Skeletal muscle tissue (tissue), 4 donors: ENCODE data around the gene B3GNT9. TPM values are rescaled to one million over a fixed set of nuclear protein-coding genes. Genes with fewer than 3 reads are reported as not detected.

ENCODE experiments used
- H3K27ac ChIP-seq: one replicate; pipeline ENCODE4 v1.7.0; 2013; ENCODE audit warnings: mild to moderate bottlenecking, low read depth, low read length, inconsistent platforms
- H3K27me3 ChIP-seq, 3 donors: one replicate each; pipeline ENCODE4 v1.7.0; 2013; ENCODE audit warnings: low read length in 3 of 3; ENCODE audit not compliant: control insufficient read depth in 3 of 3, insufficient read depth in 3 of 3
- H3K36me3 ChIP-seq, 3 donors: one replicate each; pipeline ENCODE4 v1.7.0; 2013; ENCODE audit warnings: low read length in 3 of 3; ENCODE audit not compliant: control insufficient read depth in 3 of 3, insufficient read depth in 3 of 3
- H3K4me1 ChIP-seq, 3 donors: one replicate each; pipeline ENCODE4 v1.7.0; 2013; ENCODE audit warnings: low read length in 3 of 3, mild to moderate bottlenecking in 3 of 3; ENCODE audit not compliant: control insufficient read depth in 3 of 3, insufficient read depth in 3 of 3
- H3K4me3 ChIP-seq, 3 donors: one replicate each; pipeline ENCODE4 v1.7.0; 2013; ENCODE audit warnings: low read length in 3 of 3
- H3K9ac ChIP-seq, 3 donors: one replicate each; pipeline ENCODE4 v1.7.0; 2013; ENCODE audit warnings: low read length in 3 of 3, mild to moderate bottlenecking in 3 of 3, moderate library complexity in 2 of 3, low read depth in 1 of 3
- H3K9me3 ChIP-seq, 3 donors: one replicate each; pipeline ENCODE4 v1.7.0; 2013; ENCODE audit warnings: low read length in 3 of 3; ENCODE audit not compliant: control insufficient read depth in 3 of 3
- total RNA-seq: library from RNA; depleted of rRNA; stranded (reverse); fragments of >200 nt; gene quantifications from one replicate; pipeline ENCODE4 v1.2.3, GENCODE V29; 2014
- donor health status: Osteomylitis.

The B3GNT9 gene
- total RNA-seq, 1 donor from 2014 or later: 7.8 TPM

- Histone ChIP-seq H3K36me3 (peaks cover 8 to 13% (median 12%) of the 10 kb centered on the region in 3 donors), H3K9me3 (no peaks in the 10 kb centered on the region), H3K4me3 (peak overlapping the region; percentile 65 to 83 (median 83)), H3K27me3 (peaks cover 0 to 5% (median 0%) of the 10 kb centered on the region in 3 donors), H3K4me1 (peaks cover 60 to 71% (median 62%) of the 10 kb centered on the region in 3 donors), H3K27ac (peak overlapping the region; percentile 91), H3K9ac (peak overlapping the region; percentile 73 to 93 (median 76))
Measured at GRCh38 chr16:67163164-67163998, 12.6 kb upstream of the B3GNT9 start.

GRCh38 chr16:67162506-67163163 lies 11.8 kb upstream of the B3GNT9 start:
- Histone ChIP-seq H3K9ac (peak overlapping the region; percentile 32 to 93 (median 76)), H3K4me1 (peaks cover 60 to 67% (median 62%) of the 10 kb centered on the region in 3 donors), H3K27ac (peak overlapping the region; percentile 91), H3K9me3 (no peaks in the 10 kb centered on the region), H3K27me3 (peaks cover 0 to 5% (median 0%) of the 10 kb centered on the region in 3 donors), H3K36me3 (peaks cover 8 to 11% (median 10%) of the 10 kb centered on the region in 3 donors), H3K4me3 (peak overlapping the region; percentile 31 to 83 (median 83))

- H3K36me3 ChIP-seq: peaks cover 0 to 1% (median 1%) of the 10 kb centered on the region in 3 donors
- H3K4me3 ChIP-seq: peak overlapping the region; percentile 72 to 84 (median 82)
- peak overlapping the region; percentile 62 to 93 (median 70) for H3K9ac ChIP-seq
- no peaks in the 10 kb centered on the region for H3K9me3 ChIP-seq
- peak overlapping the region; percentile 75 for H3K27ac ChIP-seq
- H3K4me1 ChIP-seq: peaks cover 57 to 64% (median 59%) of the 10 kb centered on the region in 3 donors
- peaks cover 0 to 5% (median 0%) of the 10 kb centered on the region in 3 donors for H3K27me3 ChIP-seq
Measured at GRCh38 chr16:67161595-67162058, 10.8 kb upstream of the B3GNT9 start.

GRCh38 chr16:67158637-67159600 lies 8.1 kb upstream of the B3GNT9 start:
- Histone ChIP-seq H3K9ac (peak overlapping the region; percentile 72 to 93 (median 84)), H3K4me1 (peaks cover 47 to 55% (median 48%) of the 10 kb centered on the region in 3 donors), H3K27me3 (peaks cover 0 to 5% (median 0%) of the 10 kb centered on the region in 3 donors), H3K27ac (peak overlapping the region; percentile 75), H3K9me3 (no peaks in the 10 kb centered on the region), H3K4me3 (peak overlapping the region; percentile 82 to 87 (median 85)), H3K36me3 (peaks cover 0 to 2% (median 0%) of the 10 kb centered on the region in 3 donors)

GRCh38 chr16:67157892-67158635 lies 7.3 kb upstream of the B3GNT9 start:
- Histone ChIP-seq H3K4me1 (peaks cover 38 to 47% (median 39%) of the 10 kb centered on the region in 3 donors), H3K4me3 (no peak overlapping the region)

GRCh38 chr16:67157106-67157748 lies 6.4 kb upstream of the B3GNT9 start:
- H3K27me3 ChIP-seq: peaks cover 0 to 3% (median 0%) of the 10 kb centered on the region in 3 donors
- H3K9ac ChIP-seq: no peak overlapping the region
- H3K9me3 ChIP-seq: no peaks in the 10 kb centered on the region
- H3K36me3 ChIP-seq: peaks cover 0 to 2% (median 0%) of the 10 kb centered on the region in 3 donors
- no peak overlapping the region for H3K27ac ChIP-seq
- H3K4me1 ChIP-seq: peaks cover 30 to 38% (median 31%) of the 10 kb centered on the region in 3 donors
- H3K4me3 ChIP-seq: no peak overlapping the region

More at GRCh38 chr16:67157892-67158635, 7.3 kb upstream of the B3GNT9 start:
- Histone ChIP-seq H3K9me3 (no peaks in the 10 kb centered on the region), H3K9ac (peak overlapping the region in 1 of 3 donors; percentile 25), H3K27ac (no peak overlapping the region), H3K36me3 (peaks cover 0 to 2% (median 0%) of the 10 kb centered on the region in 3 donors), H3K27me3 (peaks cover 0 to 5% (median 1%) of the 10 kb centered on the region in 3 donors)

- Histone ChIP-seq H3K4me1 (peaks cover 21 to 29% (median 26%) of the 10 kb centered on the region in 3 donors), H3K27me3 (peaks cover 0 to 3% (median 0%) of the 10 kb centered on the region in 3 donors), H3K36me3 (peaks cover 0 to 2% (median 0%) of the 10 kb centered on the region in 3 donors), H3K9ac (no peak overlapping the region), H3K27ac (no peak overlapping the region), H3K9me3 (no peaks in the 10 kb centered on the region), H3K4me3 (no peak overlapping the region)
Measured at GRCh38 chr16:67156143-67156844, 5.5 kb upstream of the B3GNT9 start.
